NOMO-1 treated with DMSO at 0.1 percent for 48 hours (cell line): ENCODE data around the gene B3GALT6.
A peak's percentile ranks its signal among the peaks of the same experiment; 100 is the strongest.

Experiments used
- DNase-seq: peaks from one replicate; lab custom pipeline; 2025; ENCODE audit not compliant: unreplicated experiment; lab: John Stamatoyannopoulos, UW

Gene B3GALT6

DNA sequence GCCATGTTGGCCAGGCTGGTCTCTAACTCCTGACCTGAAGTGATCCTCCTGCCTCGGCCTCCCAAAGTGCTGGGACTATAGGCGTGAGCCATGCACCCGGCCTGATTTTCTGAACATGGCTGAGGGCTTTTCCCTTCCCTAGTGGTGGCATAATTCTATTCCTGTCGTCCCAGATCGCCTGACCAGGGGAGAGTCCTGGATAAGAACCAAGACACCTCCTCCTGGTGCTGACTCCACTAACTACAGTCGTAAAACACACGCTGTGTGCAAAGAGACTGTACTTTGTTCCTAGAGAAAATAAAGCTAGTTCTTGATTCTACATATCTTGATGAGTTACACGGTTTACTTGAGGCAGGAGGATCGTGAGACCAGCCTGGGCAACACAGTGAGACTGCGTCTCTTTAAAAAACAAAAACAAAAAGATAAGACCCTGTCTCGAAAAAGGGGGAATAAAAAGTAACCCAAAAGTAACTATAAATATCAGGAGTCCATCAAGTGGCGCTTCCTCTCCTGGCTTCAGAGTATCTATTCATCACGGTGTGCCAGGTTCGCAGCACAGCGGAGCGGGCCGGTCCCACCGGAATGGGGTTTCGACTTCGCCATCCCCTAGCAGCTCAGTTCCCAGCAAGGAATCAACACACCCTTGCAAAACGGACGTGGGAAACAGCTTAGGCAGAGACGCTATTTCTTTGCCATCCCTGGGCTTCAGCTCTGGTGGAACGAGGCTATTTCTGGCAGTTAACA is 1.2 kb upstream of the B3GALT6 start:
- peak; percentile 26 for DNase-seq

DNA sequence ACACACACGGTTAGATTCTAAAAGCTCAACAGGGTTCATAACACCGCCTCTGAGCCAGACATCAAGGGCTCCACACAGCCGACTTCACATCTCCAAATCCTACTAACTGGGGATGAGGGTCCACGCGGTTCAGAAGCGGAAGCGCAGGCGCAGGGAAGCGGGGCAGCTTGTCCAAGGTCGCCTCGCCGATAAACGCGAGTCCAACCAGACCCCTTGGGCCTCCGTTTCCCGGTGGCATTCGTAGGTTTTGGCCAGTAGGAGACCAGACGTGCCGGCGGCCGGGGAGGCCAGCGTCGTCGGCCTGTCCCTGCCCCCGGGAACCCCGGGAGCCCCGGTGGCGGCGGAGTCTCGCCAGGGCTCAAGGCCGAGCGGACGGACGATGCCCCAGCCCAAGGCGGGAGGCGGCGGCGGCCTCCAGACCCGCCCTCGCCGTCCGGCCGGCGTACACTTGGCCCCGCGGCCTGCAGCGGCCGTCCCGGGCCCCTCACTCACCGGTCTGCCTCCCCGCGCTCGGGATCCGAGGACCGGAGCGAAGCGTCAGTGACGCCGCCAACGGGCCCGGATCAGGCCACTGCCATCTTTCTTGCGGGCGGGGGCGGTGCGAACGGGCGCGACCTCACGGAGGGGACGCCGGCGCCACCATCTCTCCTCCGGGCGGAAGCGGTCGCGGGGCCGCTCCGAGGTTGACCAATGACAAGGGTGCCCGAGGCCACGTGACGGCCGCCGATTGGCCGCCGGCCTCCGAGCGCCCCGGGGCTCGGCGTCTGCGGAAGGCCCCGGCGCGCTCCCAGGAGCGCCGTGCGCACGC is 433 bp upstream of the B3GALT6 start, which contains the start of gene SDF4:
SDF4 (minus strand) TSS at position 602 of the 808 bp plus-strand sequence. CDS start 3,229 bp downstream, outside the sequence.
- peak; percentile 92 for DNase-seq

- DNase-seq = no peak
Measured at GRCh38 chr1:1232796-1233566, 944 bp downstream of the B3GALT6 start.

DNA sequence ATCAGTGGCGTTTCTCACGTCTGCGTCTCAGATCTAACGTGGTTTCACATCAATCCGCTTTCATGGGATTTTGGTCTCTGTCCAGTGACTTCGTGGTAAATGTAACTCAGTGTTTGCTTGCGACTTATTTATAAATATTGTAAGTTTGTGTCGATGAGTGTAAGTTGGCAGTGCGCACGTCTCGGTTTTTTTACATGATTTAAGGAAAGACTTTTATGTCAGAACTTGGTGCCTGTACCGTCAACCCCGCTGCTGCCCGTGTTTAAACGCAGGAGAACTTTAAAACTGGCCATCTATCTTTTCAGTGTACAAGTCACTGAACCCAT is 1.5 kb downstream of the B3GALT6 start:
- DNase-seq = no peak

- no peak for DNase-seq
Measured at GRCh38 chr1:1234180-1234808, 2.3 kb downstream of the B3GALT6 start.

DNA sequence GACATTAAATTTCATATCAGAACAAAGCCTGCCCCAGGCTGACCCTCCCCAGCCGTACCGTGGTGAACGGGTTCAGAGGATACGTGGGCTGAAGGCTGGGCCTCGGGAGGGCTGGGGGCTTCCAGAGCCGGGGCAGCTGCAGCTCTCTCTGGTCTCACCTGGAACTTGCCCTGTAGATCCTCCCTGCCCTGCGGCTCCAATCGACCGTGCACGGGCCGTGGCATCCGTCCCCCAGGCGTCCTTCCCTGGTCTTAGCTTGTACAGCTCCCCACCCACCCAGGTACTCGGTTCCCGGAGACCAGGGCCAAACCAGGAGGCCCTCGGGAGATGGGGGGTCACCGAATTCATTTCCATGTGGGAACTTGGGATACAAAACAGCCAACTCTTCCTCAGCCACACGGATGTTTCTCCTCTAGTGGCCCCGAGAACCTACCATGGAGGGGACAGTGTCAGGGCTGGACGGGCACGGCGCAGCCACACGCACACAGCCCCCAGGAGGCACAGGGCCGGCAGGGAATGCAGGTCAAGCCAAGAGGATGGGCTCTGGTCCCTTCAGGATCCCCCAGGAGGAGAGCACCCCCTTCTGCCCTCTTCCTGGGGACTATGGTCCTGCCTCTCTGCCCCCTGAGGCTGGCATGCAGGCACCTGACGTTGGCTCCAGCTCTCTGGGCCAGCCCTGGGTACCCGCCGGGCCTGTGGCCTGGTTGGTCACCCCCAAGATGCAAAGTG is 3.1 kb downstream of the B3GALT6 start:
- no peak for DNase-seq

GRCh38 chr1:1236176-1236763 is 4.2 kb downstream of the B3GALT6 start:
- DNase-seq = no peak

DNA sequence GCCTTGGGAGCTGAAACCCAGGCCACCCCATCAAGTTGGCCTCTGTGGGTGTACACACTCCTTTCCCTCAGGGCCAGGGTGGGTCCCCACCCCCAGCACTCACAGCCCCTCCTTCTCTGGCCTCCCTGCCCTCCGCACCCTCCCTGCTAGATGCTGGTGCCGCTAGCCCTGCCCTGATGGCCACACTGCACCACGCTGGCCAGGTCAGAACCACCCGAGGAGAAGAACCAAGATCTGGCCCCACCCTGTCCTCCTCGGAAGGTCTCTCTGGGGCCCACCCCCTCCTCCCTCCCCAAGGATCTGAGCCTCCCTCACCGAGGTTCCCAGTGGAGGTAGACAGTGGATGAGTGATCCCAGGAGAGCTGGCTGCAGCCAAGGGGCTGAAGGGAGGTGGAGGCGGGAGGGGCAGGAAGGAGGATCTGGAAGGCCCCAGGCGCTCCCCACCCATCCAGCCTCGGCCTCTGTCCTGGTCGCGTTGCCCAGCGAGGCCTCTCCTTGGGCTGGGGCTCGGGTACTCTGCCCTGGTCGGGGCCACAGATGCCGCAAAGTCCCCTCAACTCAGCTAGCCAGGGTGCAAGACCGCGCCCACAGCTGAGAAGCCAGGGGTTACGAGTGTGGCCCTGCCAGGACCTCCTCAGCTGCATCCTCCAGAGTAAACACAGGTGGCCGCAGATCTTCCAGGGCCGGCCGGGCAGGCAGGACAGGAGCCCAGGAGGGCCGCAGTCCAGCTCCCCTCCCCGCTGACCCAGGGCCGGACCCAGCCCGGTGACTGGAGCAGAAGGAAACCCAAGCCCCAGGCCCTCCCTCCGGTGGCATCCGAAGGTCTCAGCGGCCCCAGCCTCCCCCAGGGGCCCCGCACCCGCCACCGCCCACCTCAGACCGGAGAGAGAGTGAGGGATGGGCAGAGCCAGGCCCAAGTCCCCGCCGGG is 5.2 kb downstream of the B3GALT6 start:
- DNase-seq = no peak

DNA sequence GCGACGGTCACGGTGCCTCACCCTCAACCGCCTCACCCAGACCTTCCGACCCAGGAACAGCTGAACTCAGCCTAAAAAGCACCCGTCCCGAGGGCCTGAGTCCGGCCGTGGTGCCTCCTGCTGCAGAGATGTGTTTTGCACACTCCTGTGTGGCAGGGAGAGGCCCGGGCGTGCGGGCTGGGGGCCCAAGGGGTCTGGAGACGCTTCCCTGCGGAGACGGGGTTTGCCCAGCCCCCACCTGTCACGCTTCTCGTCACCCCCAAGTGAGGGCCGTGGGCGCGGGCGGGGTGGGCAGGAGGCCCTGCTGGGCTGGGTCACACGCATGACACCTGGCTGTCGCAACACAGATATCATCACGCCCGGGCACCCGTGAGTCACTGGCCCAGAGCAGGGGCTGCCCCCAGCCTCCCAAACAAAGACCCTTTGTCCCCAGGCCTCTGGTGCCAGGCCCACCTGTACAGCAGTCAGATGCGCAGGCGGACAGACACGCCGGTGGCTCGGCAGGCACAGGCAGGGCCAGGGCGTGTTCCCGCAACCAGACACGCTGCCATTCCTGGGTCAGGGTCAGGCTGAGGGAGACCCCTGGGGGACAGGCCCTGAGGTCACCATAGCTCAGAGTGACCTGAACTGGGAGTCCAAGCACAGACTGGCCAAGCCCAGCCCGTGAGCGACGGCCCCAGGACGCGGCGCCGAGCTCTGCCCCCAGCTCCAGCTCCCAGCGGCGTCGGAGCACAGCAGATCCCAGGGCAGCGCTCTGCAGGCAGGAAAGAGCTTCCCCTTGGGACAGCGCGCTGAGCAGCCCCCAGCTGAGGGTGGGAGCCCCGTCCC is 6.1 kb downstream of the B3GALT6 start:
- DNase-seq = no peak

DNA sequence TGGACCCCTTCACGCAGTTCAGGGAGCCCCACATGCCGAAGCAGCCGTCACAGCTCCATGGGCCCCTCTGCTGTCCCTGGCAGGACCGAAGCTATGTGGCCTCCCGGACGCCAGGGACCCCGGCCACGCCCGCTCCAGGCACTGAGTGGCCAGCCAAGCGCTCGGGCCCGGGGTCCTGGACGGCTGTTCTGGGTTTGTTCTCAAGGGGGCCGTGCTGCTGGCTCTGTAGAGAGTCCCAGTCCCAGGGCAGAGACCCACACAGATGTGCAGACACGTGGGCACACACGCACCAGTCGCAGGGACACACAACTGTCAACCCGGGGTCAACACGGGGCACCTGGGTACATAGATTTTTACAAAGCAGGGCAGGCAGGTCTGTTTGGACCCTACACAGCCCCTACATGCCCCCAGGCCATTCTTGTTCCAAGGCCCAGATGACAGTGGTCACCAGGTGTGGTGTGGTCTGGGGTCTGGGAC is 6.7 kb downstream of the B3GALT6 start:
- DNase-seq = no peak

- DNase-seq = no peak
Measured at GRCh38 chr1:1239227-1239613, 7.2 kb downstream of the B3GALT6 start.

- DNase-seq = no peak
Measured at GRCh38 chr1:1239614-1240347, 7.7 kb downstream of the B3GALT6 start.

DNA sequence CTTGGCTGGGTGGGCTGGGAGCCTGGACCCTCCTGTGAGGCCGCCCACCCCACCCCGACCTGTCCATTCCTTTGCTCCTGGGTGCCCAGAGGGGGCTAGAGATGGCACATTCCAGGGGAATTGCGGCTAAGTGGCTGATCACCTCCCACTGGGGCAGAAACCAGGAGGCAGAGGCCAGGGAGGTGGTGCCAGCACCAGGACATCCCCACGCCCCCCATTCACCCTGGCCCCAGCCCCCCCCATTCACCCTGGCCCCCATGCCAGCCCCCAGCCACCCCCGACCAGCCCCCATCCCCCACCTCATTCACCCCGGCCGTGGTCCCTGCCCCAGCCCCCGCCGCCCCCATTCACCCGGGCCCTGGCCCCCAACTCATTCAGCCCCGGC is 8.3 kb downstream of the B3GALT6 start:
- DNase-seq = no peak

- DNase-seq = no peak
Measured at GRCh38 chr1:1240822-1241587, 9.0 kb downstream of the B3GALT6 start.

DNA sequence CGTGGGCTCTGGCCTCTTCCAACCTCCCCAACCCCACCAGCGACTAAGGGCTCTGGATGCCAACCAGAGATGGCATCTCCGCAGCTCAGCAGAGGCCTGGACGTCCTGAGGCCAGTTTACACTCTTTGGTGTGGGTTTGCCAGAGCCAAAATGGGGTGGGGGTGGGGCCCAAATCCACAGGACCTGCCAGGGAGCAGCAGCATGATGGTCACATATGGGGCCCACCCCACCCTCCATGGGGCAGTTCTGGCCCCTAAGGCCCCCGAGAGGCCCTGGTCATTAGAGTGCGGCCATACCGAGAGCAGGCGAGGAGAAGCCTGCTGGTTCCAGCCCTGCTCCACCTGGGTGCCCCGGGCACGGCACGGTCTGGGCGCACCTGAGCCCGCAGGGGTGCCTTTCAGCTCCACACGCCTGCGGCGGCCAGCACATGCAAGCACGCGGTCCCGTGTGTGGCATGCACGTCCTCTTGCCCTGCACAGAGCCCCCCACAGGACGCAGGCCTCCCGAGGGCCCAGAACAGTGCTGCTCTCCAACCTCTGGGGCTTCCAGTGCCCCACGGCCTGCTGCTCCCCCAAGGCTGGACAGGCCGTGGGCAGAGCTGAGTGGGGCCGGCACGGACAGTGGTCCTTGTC is 9.7 kb downstream of the B3GALT6 start:
- DNase-seq = no peak
